SU-DHL-6 (cell line): ENCODE data around the gene KSR2.

Source experiments
- CTCF ChIP-seq: fragments of 200-600 bp; sonication (generic); IDR thresholded peaks from one replicate; pipeline ENCODE4 v1.5.1; 2017; ENCODE audit warnings: antibody characterized with exemption, mild to moderate bottlenecking, low read length, moderate library complexity; ENCODE audit not compliant: insufficient read depth, poor library complexity, severe bottlenecking
- EZH2phosphoT487 ChIP-seq: fragments of 200-600 bp; sonication (generic), shearing (Covaris generic); conservative IDR thresholded peaks from 2 replicates; pipeline ENCODE4 v1.6.1; 2018; ENCODE audit warnings: mild to moderate bottlenecking, antibody characterized with exemption, low read length, moderate library complexity, mixed read lengths

DNA sequence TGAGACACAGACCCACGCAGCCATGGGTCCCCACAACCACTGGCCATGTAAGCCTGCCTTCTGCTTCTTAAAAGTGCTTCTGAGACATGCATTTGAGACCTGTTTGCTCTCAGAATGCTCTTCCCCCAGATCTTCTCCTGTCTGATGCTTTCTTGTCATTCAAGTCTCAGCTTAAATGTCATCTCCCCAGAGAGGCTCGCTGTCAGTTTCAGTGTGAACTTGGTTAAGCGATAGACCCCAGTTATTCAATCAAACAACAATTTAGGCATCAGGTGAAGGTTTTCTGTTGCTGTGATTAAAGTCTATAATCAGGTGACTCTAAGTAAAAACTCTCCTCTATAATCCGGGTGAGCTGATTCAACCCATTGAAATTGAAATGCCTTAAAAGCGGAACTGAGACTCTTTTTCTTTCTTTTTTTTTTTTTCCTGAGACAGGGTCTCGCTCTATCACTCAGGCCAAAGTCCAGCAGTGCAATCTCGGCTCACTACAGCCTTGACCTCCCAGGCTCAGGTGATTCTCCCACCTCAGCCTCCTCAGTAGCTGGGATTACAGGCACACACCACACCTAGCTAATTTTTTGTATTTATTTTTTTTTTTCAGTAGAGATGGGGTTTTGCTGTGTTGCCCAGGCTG is 123.4 kb downstream of the KSR2 start:
- TF ChIP-seq CTCF = no peak
- no peak for TF ChIP-seq EZH2phosphoT487
